Sigmoid colon (tissue), 3 donors: Measurements from ENCODE around the gene TTK.

Experiments used
- POLR2A ChIP-seq, 2 donors: fragments of 450-650 bp; IDR thresholded peaks; one replicate each; pipeline ENCODE4 v1.6.1; 2016; ENCODE audit warnings: antibody characterized with exemption in 2 of 2, mild to moderate bottlenecking in 2 of 2, moderate library complexity in 2 of 2
- TF ChIP-seq, protein P1 (sequence below), 4 experiments: fragments of 450-650 bp in 3 of 4; fragments of 200-600 bp in 1 of 4; IDR thresholded peaks; one replicate each; pipeline ENCODE4 v1.5.1; 2016 to 2019; ENCODE audit warnings: antibody characterized with exemption in 4 of 4, mild to moderate bottlenecking in 3 of 4, moderate library complexity in 2 of 4

DNA sequence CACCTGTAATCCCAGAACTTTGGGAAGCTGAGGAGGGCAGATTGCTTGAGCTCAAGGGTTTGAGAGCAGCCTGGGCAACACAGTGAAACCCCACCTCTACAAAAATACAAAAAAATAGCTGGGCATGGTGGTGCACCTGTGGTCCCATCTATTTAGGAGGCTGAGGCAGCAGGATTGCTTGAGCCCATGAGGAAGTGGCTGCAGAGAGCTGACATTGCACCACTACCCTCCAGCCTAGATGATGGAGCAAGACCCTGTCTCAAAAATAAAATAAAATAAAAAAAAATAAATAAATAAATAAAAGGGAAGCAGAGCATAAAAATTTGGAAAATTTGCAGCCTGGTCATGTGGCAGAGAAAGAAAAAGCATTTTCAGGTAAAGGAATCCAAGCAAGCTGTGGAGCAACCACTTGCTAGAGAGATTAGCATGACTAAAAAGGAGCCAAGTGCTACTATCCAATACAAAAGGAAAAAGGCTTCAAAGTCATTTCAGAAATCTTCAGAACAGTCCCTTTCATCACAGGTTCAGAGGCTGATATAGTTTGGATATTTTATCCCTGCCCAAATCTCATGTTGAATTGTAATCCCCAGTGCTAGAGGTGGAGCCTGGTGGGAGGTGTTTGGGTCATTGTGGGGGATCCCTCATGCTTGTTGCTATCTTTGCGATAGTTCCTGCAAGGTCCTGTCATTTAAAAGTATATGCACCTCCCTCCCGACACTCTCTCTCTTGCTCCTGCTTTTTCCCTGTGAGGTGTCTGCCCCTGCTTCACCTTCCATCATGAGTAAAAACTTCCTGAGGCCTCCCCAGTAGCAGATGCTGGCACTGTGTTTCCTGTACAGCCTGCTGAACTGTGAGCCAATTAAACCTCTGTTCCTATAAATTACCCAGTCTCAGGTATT is 11.2 kb upstream of the TTK start:
- TF ChIP-seq, protein P1, sequence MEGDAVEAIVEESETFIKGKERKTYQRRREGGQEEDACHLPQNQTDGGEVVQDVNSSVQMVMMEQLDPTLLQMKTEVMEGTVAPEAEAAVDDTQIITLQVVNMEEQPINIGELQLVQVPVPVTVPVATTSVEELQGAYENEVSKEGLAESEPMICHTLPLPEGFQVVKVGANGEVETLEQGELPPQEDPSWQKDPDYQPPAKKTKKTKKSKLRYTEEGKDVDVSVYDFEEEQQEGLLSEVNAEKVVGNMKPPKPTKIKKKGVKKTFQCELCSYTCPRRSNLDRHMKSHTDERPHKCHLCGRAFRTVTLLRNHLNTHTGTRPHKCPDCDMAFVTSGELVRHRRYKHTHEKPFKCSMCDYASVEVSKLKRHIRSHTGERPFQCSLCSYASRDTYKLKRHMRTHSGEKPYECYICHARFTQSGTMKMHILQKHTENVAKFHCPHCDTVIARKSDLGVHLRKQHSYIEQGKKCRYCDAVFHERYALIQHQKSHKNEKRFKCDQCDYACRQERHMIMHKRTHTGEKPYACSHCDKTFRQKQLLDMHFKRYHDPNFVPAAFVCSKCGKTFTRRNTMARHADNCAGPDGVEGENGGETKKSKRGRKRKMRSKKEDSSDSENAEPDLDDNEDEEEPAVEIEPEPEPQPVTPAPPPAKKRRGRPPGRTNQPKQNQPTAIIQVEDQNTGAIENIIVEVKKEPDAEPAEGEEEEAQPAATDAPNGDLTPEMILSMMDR (IDR thresholded peaks at IDR 0.05), result no peak
- TF ChIP-seq POLR2A (IDR thresholded peaks at IDR 0.05), result no peak
